SU-DHL-6 (cell line): ENCODE results near the gene SPINT1.

Experiments
- H2AFZ ChIP-seq: fragments of 200-600 bp; sonication (generic); 2 replicates; pipeline ENCODE4 v1.6.1; 2014; ENCODE audit warnings: low read depth, mild to moderate bottlenecking, moderate library complexity, mixed read lengths, antibody characterized with exemption, low read length; ENCODE audit not compliant: severe bottlenecking
- H3F3A ChIP-seq: fragments of 200-600 bp; shearing (Covaris generic); 2 replicates; pipeline ENCODE4 v1.6.0; 2016; ENCODE audit warnings: antibody characterized with exemption, mild to moderate bottlenecking; ENCODE audit not compliant: insufficient read depth
- H3K27ac ChIP-seq: fragments of 200-600 bp; sonication (generic); 2 replicates; pipeline ENCODE4 v1.5.1; 2016; ENCODE audit warnings: low read depth, mild to moderate bottlenecking, low read length, moderate library complexity, mixed read lengths
- H3K27me3 ChIP-seq: fragments of 200-600 bp; sonication (generic), shearing (Covaris generic); 2 replicates; pipeline ENCODE4 v1.6.0; 2014; ENCODE audit warnings: mild to moderate bottlenecking, low read length
- H3K36me3 ChIP-seq: fragments of 200-600 bp; sonication (generic); 2 replicates; pipeline ENCODE4 v1.6.1; 2014; ENCODE audit warnings: mild to moderate bottlenecking, low read length, mixed read lengths
- H3K4me2 ChIP-seq: fragments of 300-600, 200-600 bp; shearing (Covaris generic), sonication (generic); 2 replicates; pipeline ENCODE4 v1.6.0; 2014; ENCODE audit warnings: low read length, low read depth, mild to moderate bottlenecking; ENCODE audit not compliant: poor library complexity, severe bottlenecking
- H3K4me3 ChIP-seq: fragments of 200-600 bp; sonication (generic); 2 replicates; pipeline ENCODE4 v1.5.1; 2014; ENCODE audit warnings: antibody characterized with exemption, low read length, mild to moderate bottlenecking, mixed read lengths; ENCODE audit not compliant: insufficient read depth, poor library complexity, severe bottlenecking
- H3K79me2 ChIP-seq: fragments of 200-600 bp; sonication (generic); 2 replicates; pipeline ENCODE4 v1.6.1; 2014; ENCODE audit warnings: mild to moderate bottlenecking, low read length, moderate library complexity; ENCODE audit not compliant: insufficient read depth
- H3K9ac ChIP-seq: fragments of 200-600 bp; sonication (generic); 2 replicates; pipeline ENCODE4 v1.7.0; 2014; ENCODE audit warnings: mild to moderate bottlenecking, low read length
- H3K9me2 ChIP-seq: fragments of 200-600 bp; sonication (generic); replicated peaks from 2 replicates; pipeline ENCODE4 v1.6.1; 2014; ENCODE audit warnings: low read length; ENCODE audit not compliant: insufficient read depth
- H3K9me3 ChIP-seq: fragments of 200-600 bp; sonication (generic); 2 replicates; pipeline ENCODE4 v1.6.1; 2014; ENCODE audit warnings: low read length, mixed read lengths; ENCODE audit not compliant: insufficient read depth
- H4K20me1 ChIP-seq: fragments of 200-600 bp; sonication (generic); 2 replicates; pipeline ENCODE4 v1.6.1; 2014; ENCODE audit warnings: low read depth, mild to moderate bottlenecking, antibody characterized with exemption, low read length, moderate library complexity, mixed read lengths
- EZH2phosphoT487 ChIP-seq: fragments of 200-600 bp; sonication (generic), shearing (Covaris generic); conservative IDR thresholded peaks from 2 replicates; pipeline ENCODE4 v1.6.1; 2018; ENCODE audit warnings: mild to moderate bottlenecking, antibody characterized with exemption, low read length, moderate library complexity, mixed read lengths
- TF ChIP-seq, protein P1 (sequence below): fragments of 200-600 bp; sonication (generic); IDR thresholded peaks from one replicate; pipeline ENCODE4 v1.5.1; 2017; ENCODE audit warnings: antibody characterized with exemption, mild to moderate bottlenecking, low read length, moderate library complexity; ENCODE audit not compliant: insufficient read depth, poor library complexity, severe bottlenecking

SPINT1 gene

DNA sequence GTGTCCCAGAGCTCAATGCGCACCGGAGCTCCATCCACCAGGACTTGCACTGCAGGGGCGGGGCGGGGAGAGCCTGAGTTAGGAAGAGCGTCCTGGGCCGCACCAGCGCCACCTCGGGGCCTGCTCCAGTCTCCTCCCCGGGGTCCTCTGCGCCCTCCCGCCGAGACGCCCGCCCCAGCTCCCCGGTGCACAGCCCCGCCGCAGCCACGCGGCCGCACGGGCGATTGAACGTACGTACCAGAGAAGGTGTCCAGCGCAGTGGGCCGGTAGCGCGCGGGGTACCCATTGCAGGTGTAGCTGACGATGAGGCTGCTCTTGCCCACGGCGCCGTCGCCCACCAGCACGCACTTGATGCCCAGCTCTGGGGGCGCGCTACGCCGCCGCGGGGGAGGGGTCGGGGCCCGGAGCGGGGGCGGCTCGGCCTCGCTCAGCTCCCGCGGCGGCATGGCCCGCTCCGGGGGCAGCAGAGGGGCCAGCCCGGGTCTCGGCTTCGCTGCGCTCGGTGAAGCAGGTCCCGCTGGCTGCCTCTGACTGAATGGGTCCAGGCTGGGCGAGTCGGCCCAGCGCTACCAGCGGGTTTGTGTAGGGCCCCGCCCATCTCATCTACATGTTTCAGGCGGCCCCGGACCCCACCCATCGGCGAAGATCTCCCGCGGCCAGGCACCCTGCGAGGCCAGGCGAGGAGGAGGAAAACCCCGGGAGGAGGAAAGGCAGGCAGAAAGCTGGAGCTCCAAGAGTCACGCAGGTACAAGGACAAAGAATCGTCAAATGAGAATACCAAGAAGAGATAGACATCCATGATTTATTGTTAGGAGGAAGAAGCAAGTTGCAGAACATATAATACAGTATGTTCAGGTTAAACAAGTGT lies 30.1 kb downstream of the SPINT1 start, which contains the start of gene RHOV:
Gene RHOV, minus strand, starts transcription at position 541 of the 868 bp plus-strand sequence. Its CDS starts 95 bp downstream, at position 446.
- H3K79me2 ChIP-seq = no peaks in the 10 kb centered on the region
- H3K27me3 ChIP-seq = no peaks in the 10 kb centered on the region
- TF ChIP-seq EZH2phosphoT487 = no peak
- TF ChIP-seq, protein P1, sequence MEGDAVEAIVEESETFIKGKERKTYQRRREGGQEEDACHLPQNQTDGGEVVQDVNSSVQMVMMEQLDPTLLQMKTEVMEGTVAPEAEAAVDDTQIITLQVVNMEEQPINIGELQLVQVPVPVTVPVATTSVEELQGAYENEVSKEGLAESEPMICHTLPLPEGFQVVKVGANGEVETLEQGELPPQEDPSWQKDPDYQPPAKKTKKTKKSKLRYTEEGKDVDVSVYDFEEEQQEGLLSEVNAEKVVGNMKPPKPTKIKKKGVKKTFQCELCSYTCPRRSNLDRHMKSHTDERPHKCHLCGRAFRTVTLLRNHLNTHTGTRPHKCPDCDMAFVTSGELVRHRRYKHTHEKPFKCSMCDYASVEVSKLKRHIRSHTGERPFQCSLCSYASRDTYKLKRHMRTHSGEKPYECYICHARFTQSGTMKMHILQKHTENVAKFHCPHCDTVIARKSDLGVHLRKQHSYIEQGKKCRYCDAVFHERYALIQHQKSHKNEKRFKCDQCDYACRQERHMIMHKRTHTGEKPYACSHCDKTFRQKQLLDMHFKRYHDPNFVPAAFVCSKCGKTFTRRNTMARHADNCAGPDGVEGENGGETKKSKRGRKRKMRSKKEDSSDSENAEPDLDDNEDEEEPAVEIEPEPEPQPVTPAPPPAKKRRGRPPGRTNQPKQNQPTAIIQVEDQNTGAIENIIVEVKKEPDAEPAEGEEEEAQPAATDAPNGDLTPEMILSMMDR = peak; percentile 39
- H2AFZ ChIP-seq = peak within 1 kb of the TSS; percentile 94
- H3F3A ChIP-seq = no peaks in the 10 kb centered on the region
- H3K36me3 ChIP-seq = no peaks in the 10 kb centered on the region
- peak within 1 kb of the TSS; percentile 56 for H3K9ac ChIP-seq
- no peaks in the 10 kb centered on the region for H3K9me2 ChIP-seq
- no peaks in the 10 kb centered on the region for H4K20me1 ChIP-seq
- H3K27ac ChIP-seq = no peak within 1 kb of the TSS
- peak within 1 kb of the TSS; percentile 57 for H3K4me3 ChIP-seq
- no peaks in the 10 kb centered on the region for H3K9me3 ChIP-seq
- peak within 1 kb of the TSS; percentile 71 for H3K4me2 ChIP-seq

DNA sequence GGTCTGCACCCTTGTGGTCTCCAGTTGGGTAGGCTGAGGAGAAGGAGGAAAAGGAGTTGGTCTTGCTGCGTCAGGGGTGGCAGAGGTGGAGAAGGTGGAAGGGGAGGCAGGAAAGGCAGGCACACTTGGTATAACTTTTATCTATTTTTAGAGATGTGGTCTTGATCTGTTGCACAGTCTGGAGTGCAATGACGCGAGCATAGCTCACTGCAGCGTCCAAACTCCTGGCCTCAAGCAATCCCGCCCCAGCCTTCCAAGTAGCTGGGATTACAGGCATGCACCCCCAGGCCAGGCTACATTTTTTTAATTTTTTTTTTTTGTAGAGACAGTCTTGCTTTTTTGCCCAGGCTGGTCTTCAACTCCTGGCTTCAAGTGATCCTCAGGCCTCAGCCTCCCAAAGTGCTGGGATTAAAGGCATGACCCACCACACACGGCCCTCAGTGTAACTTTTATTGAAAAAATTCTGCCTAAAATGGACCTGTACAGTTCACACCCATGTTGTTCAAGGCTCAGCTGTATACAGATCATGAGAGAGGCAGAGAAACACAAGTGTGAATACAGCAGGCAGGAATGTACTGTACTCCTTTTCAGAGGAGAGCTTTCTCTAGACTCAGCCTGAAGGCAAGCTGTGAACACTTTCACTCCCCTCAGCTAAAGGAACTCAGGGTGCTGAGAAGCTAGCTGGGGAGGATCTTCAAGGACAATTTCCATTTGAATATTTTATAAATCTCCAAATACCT lies 32.3 kb downstream of the SPINT1 start:
- Histone ChIP-seq H3K4me2 (no peak overlapping the region), H3F3A (no peaks in the 10 kb centered on the region), H3K9me2 (no peaks in the 10 kb centered on the region), H3K9ac (no peak overlapping the region), H3K27ac (no peak overlapping the region), H4K20me1 (no peaks in the 10 kb centered on the region), H3K9me3 (no peaks in the 10 kb centered on the region), H3K79me2 (no peaks in the 10 kb centered on the region), H3K36me3 (no peaks in the 10 kb centered on the region), H3K27me3 (no peaks in the 10 kb centered on the region), H3K4me3 (no peak overlapping the region), H2AFZ (no peak overlapping the region)
- TF ChIP-seq, protein P1 = no peak
- TF ChIP-seq EZH2phosphoT487 = no peak

DNA sequence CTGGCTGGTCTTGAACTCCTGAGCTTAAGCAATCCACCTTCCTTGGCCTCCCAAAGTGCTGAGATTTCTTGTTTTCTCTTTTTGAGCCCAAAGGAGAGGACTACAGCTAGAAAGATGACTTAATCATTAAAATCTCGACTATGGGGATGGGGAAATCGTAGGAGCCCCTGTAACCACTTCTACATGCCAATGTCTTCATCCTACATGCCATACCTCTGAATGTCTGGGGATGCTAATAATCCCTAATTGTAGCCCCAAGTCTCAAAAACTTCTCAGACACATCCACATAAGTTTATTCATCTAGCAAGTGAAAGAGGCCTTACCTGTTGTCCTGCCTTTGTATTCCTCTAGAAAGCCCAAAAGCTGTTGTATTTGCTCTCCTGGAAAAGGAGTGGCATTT lies 33.8 kb downstream of the SPINT1 start:
- Histone ChIP-seq H3K36me3 (no peaks in the 10 kb centered on the region), H3F3A (no peaks in the 10 kb centered on the region), H3K79me2 (no peaks in the 10 kb centered on the region), H3K27me3 (no peaks in the 10 kb centered on the region), H3K9me3 (no peaks in the 10 kb centered on the region), H2AFZ (no peak overlapping the region), H3K4me2 (no peak overlapping the region), H3K9ac (no peak overlapping the region), H3K9me2 (no peaks in the 10 kb centered on the region), H3K4me3 (no peak overlapping the region), H4K20me1 (no peaks in the 10 kb centered on the region), H3K27ac (no peak overlapping the region)
- no peak for TF ChIP-seq EZH2phosphoT487
